Thyroid gland (tissue), 4 donors: ENCODE results near the gene ATRX.

Experiments
- POLR2A ChIP-seq, 2 donors: fragments of 450-650 bp; IDR thresholded peaks; one replicate each; pipeline ENCODE4 v1.6.1; 2017; ENCODE audit warnings: antibody characterized with exemption in 2 of 2, mild to moderate bottlenecking in 2 of 2, moderate library complexity in 1 of 2
- TF ChIP-seq, protein P1 (sequence below), 6 experiments: fragments of 200-600 bp in 3 of 6; fragments of 450-650 bp in 3 of 6; sonication (generic) in 3 of 6; IDR thresholded peaks; one replicate each; pipeline ENCODE4 v1.5.1; 2016 to 2019; ENCODE audit warnings: antibody characterized with exemption in 6 of 6, mild to moderate bottlenecking in 2 of 6, inconsistent platforms in 1 of 6, moderate library complexity in 1 of 6

DNA sequence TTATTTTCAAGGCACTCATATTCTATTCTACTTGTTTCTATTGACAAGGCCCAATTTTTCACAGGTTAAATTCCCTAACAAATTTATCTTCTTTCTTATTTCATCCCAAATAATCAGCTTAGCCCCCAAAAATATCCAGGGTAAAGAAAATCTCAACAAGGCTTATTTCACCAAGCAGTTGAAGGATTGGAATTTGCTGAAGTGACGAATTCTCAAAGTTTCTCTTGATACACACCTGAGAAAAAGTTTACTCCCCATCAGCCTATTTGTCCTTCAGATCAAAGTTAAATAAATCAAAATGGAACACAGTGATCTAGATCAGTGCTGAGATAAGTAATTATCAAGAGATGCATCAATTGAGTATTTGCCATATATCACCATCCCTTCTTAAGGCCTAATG is 106.9 kb downstream of the ATRX start:
- TF ChIP-seq, protein P1, sequence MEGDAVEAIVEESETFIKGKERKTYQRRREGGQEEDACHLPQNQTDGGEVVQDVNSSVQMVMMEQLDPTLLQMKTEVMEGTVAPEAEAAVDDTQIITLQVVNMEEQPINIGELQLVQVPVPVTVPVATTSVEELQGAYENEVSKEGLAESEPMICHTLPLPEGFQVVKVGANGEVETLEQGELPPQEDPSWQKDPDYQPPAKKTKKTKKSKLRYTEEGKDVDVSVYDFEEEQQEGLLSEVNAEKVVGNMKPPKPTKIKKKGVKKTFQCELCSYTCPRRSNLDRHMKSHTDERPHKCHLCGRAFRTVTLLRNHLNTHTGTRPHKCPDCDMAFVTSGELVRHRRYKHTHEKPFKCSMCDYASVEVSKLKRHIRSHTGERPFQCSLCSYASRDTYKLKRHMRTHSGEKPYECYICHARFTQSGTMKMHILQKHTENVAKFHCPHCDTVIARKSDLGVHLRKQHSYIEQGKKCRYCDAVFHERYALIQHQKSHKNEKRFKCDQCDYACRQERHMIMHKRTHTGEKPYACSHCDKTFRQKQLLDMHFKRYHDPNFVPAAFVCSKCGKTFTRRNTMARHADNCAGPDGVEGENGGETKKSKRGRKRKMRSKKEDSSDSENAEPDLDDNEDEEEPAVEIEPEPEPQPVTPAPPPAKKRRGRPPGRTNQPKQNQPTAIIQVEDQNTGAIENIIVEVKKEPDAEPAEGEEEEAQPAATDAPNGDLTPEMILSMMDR (IDR thresholded peaks at IDR 0.05), result no peak
- TF ChIP-seq POLR2A (IDR thresholded peaks at IDR 0.05), result no peak
